ENCODE measurements around the gene PARL. TPM values are rescaled to one million over a fixed set of nuclear protein-coding genes. Genes with fewer than 3 reads are reported as not detected.

Gene PARL
- total and polyA plus RNA-seq, 9 of the 15 experiments (the other 6 are each of a cell fraction or from before 2014, with no cell fraction given): 39.5 to 82.4 (median 57.4) TPM

- ChIA-PET POLR2A (no interaction called here), CTCF (ENCODE audit: low intra/inter-chr PET ratio) (no interaction called here)
- Histone ChIP-seq H3K4me2 (ENCODE audit: insufficient read depth, low read length) (no peak overlapping the region), H3K27me3 (ENCODE audit: control insufficient read depth in 2 of 2, insufficient read depth in 2 of 2, low read length in 2 of 2) (no peaks in the 10 kb centered on the region), H3K9ac (ENCODE audit: insufficient read depth in 1 of 2, low read depth in 2 of 2, low read length in 2 of 2) (no peak overlapping the region), H3K36me3 (ENCODE audit: control insufficient read depth, insufficient read depth, low read length) (peaks cover 56% of the 10 kb centered on the region), H3K79me2 (ENCODE audit: control insufficient read depth, insufficient read depth, low read length) (no peaks in the 10 kb centered on the region), H4K20me1 (replicated peaks; ENCODE audit: control insufficient read depth, insufficient read depth, low read length) (no peaks in the 10 kb centered on the region), H3K9me1 (ENCODE audit: control insufficient read depth, insufficient read depth, low read length) (no peaks in the 10 kb centered on the region), H3K4me3 (no peak overlapping the region), H3K9me3 (replicated peaks; ENCODE audit: control insufficient read depth, insufficient read depth, low read depth, low read length) (no peaks in the 10 kb centered on the region), H2AFZ (ENCODE audit: low read depth, low read length) (no peak overlapping the region), H3K4me1 (replicated peaks in 1 of 2; ENCODE audit: control insufficient read depth in 2 of 2, insufficient read depth in 2 of 2, low read length in 2 of 2) (no peaks in the 10 kb centered on the region), H3K27ac (ENCODE audit: extremely low read depth, low read depth, low read length) (no peak overlapping the region)
- no TSS peak for BruUV-seq (replicated peaks)
- FAIRE-seq (no peak), DNase-seq (ENCODE audit: extremely low read depth in 1 of 4, low spot score in 3 of 4) (no peak), ATAC-seq (no peak)
- no peak for TF ChIP-seq FIP1L1 (IDR thresholded peaks at IDR 0.05; ENCODE audit: low read depth, low read length, poor library complexity, severe bottlenecking)
- TF ChIP-seq ZNF589 (CRISPR knock-in tag; IDR thresholded peaks at IDR 0.05; ENCODE audit: low read depth): no peak
- no peak for TF ChIP-seq NFE2L1 (tag; IDR thresholded peaks at IDR 0.05; ENCODE audit: borderline replicate concordance, low read depth)
- TF ChIP-seq SNIP1 (IDR thresholded peaks at IDR 0.05; ENCODE audit: low read depth): no peak
- TF ChIP-seq FOSL1 (tag; conservative IDR thresholded peaks at IDR 0.05): no peak
- TF ChIP-seq POLR2AphosphoS2 (IDR thresholded peaks at IDR 0.05; ENCODE audit: low read length): no peak
- no peak for TF ChIP-seq DEAF1 (CRISPR knock-in tag; IDR thresholded peaks at IDR 0.05)
- no peak for TF ChIP-seq BDP1 (IDR thresholded peaks at IDR 0.05; ENCODE audit: insufficient read depth, insufficient read length)
- no peak for TF ChIP-seq ZNF717 (CRISPR knock-in tag; IDR thresholded peaks at IDR 0.05)
- TF ChIP-seq SRSF3 (IDR thresholded peaks at IDR 0.05; ENCODE audit: insufficient read depth, low read length): no peak
- no peak for TF ChIP-seq ZBTB11 (CRISPR knock-in tag; IDR thresholded peaks at IDR 0.05)
- no peak for TF ChIP-seq NRF1 (conservative IDR thresholded peaks at IDR 0.05 in 1 of 2, IDR thresholded peaks at IDR 0.05 in 1 of 2)
- no peak for TF ChIP-seq RBM14 (IDR thresholded peaks at IDR 0.05; ENCODE audit: borderline replicate concordance, insufficient read depth, low read depth, low read length)
- 88% methylated on average over 10 of the region's 10 CpGs for WGBS (ENCODE audit: insufficient coverage, low coverage, missing lambda C conversion rate)
- in situ Hi-C loops (cut with MboI): no loop called here
- intact Hi-C loops (cut with micrococcal nuclease): no loop called here
Measured at GRCh38 chr3:183930086-183930485, 45.4 kb upstream of the PARL start.
